Measurements from ENCODE around the gene AMN.

- TF ChIP-seq CTCF (IDR thresholded peaks at IDR 0.05; ENCODE audit: poor library complexity) = no peak
- no peak for TF ChIP-seq EZH2 (IDR thresholded peaks at IDR 0.05; ENCODE audit: borderline replicate concordance)
- TF ChIP-seq EZH2phosphoT487 (IDR thresholded peaks at IDR 0.05; ENCODE audit: low read depth, severe bottlenecking, unreplicated experiment) = no peak
Observed at GRCh38 chr14:102885737-102886447, 36.6 kb upstream of the AMN start.
